Non-pigmented ciliary epithelial cell (primary cell): Measurements from ENCODE around the gene NEK7.
"Not testable (repeated sequence)": the region's sequence is repeated elsewhere in the genome, so short reads cannot be mapped to it uniquely, and the experiment has no call there.

Experiments
- DNase-seq: peaks from one replicate; pipeline ENCODE4 v3.0.0-alpha.2; 2010; ENCODE audit warnings: low read depth

The NEK7 gene

GRCh38 chr1:198156745-198157240, at the start of gene NEK7:
NEK7 (plus strand) TSS chr1:198156998; CDS start chr1:198232581, 75,583 bp downstream.
- no peak for DNase-seq

- DNase-seq, result no peak
These were observed 49.7 kb upstream of the NEK7 start for GRCh38 chr1:198107091-198107501.

- no peak for DNase-seq
These were observed 48.0 kb upstream of the NEK7 start for GRCh38 chr1:198108636-198109370.

GRCh38 chr1:198109371-198109715, 47.5 kb upstream of the NEK7 start:
- no peak for DNase-seq

GRCh38 chr1:198113342-198113750, 43.5 kb upstream of the NEK7 start:
- no peak for DNase-seq

- DNase-seq, result no peak
These were observed 40.7 kb upstream of the NEK7 start for GRCh38 chr1:198116069-198116468.

GRCh38 chr1:198116469-198116868, 40.3 kb upstream of the NEK7 start:
- no peak for DNase-seq

- DNase-seq, result no peak
These were observed 39.5 kb upstream of the NEK7 start for GRCh38 chr1:198117267-198117666.

GRCh38 chr1:198118134-198118533, 38.7 kb upstream of the NEK7 start:
- DNase-seq, result peak; percentile 80

GRCh38 chr1:198119906-198120305, 36.9 kb upstream of the NEK7 start:
- no peak for DNase-seq

GRCh38 chr1:198121056-198121826, 35.6 kb upstream of the NEK7 start:
- DNase-seq, result peak; percentile 85

- no peak for DNase-seq
These were observed 34.1 kb upstream of the NEK7 start for GRCh38 chr1:198122693-198123092.

- peak; percentile 65 for DNase-seq
These were observed 33.7 kb upstream of the NEK7 start for GRCh38 chr1:198123133-198123532.

- DNase-seq, result no peak
These were observed 32.1 kb upstream of the NEK7 start for GRCh38 chr1:198124673-198125072.

GRCh38 chr1:198125995-198126735, 30.6 kb upstream of the NEK7 start:
- no peak for DNase-seq

- no peak for DNase-seq
These were observed 28.3 kb upstream of the NEK7 start for GRCh38 chr1:198128533-198128932.

GRCh38 chr1:198130053-198130452, 26.7 kb upstream of the NEK7 start:
- not testable (repeated sequence) for DNase-seq

GRCh38 chr1:198132060-198132781, 24.6 kb upstream of the NEK7 start:
- DNase-seq, result no peak

GRCh38 chr1:198134252-198134651, 22.5 kb upstream of the NEK7 start:
- no peak for DNase-seq

GRCh38 chr1:198135366-198135765, 21.4 kb upstream of the NEK7 start:
- DNase-seq, result no peak

GRCh38 chr1:198141668-198142351, 15.0 kb upstream of the NEK7 start:
- DNase-seq, result no peak
